ENCODE measurements around the gene PPIP5K2. TPM values are rescaled to one million over a fixed set of nuclear protein-coding genes. Genes with fewer than 3 reads are reported as not detected.

Gene PPIP5K2
- polyA plus RNA-seq, 2 donors: 10.5 to 15.1 TPM

DNA sequence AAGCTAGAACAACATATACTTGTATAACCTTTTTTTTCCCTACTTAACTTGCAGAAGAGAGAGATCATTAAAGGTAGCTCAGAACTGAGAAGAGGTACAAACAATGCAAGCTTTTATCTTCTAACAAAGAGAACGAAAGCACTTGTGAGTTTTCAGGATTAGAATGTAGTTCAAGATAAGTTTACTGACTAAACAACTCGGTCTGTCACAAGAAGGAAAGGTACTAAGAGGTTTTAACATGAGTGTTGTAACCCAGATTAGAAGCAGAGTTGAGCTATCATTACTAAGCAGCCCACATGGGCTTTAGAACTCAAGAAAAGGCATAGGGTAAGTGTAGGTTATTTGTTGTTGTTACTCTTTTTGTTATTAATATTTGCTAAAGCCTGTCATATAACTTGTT, 25.4 kb upstream of the PPIP5K2 start:
- no peaks in the 10 kb centered on the region for H3K27me3 ChIP-seq (ENCODE audit: control insufficient read depth in 1 of 2, insufficient read depth in 2 of 2, low read length in 2 of 2)
- H3K9me3 ChIP-seq (ENCODE audit: control insufficient read depth in 2 of 2, insufficient read depth in 1 of 2, low read depth in 1 of 2, low read length in 1 of 2): no peaks in the 10 kb centered on the region
- H3K4me1 ChIP-seq (ENCODE audit: control insufficient read depth in 2 of 2, insufficient read depth in 2 of 2, low read length in 1 of 2): no peaks in the 10 kb centered on the region
- no peak overlapping the region for H3K4me3 ChIP-seq (ENCODE audit: low read depth in 1 of 2, low read length in 2 of 2)
- no peak overlapping the region for H3K27ac ChIP-seq (ENCODE audit: low read depth in 2 of 2, low read length in 1 of 2)
- peaks cover 0 to 2% of the 10 kb centered on the region in 2 donors for H3K36me3 ChIP-seq (ENCODE audit: control insufficient read depth in 2 of 2, insufficient read depth in 2 of 2, low read length in 1 of 2)
- 75 to 77% methylated on average over 2 of the region's 2 CpGs for WGBS, 2 donors

GRCh38 chr5:103098993-103099392, 21.1 kb upstream of the PPIP5K2 start:
- Histone ChIP-seq H3K27me3 (ENCODE audit: control insufficient read depth in 1 of 2, insufficient read depth in 2 of 2, low read length in 2 of 2) (no peaks in the 10 kb centered on the region), H3K4me1 (ENCODE audit: control insufficient read depth in 2 of 2, insufficient read depth in 2 of 2, low read length in 1 of 2) (no peaks in the 10 kb centered on the region), H3K27ac (ENCODE audit: low read depth in 2 of 2, low read length in 1 of 2) (no peak overlapping the region), H3K36me3 (ENCODE audit: control insufficient read depth in 2 of 2, insufficient read depth in 2 of 2, low read length in 1 of 2) (no peaks in the 10 kb centered on the region), H3K9me3 (ENCODE audit: control insufficient read depth in 2 of 2, insufficient read depth in 1 of 2, low read depth in 1 of 2, low read length in 1 of 2) (no peaks in the 10 kb centered on the region), H3K4me3 (ENCODE audit: low read depth in 1 of 2, low read length in 2 of 2) (no peak overlapping the region)
- WGBS, 2 donors: 65 to 72% methylated on average over 2 of the region's 2 CpGs

GRCh38 chr5:103101079-103101750, 18.9 kb upstream of the PPIP5K2 start:
- Histone ChIP-seq H3K4me1 (ENCODE audit: control insufficient read depth in 2 of 2, insufficient read depth in 2 of 2, low read length in 1 of 2) (no peaks in the 10 kb centered on the region), H3K36me3 (ENCODE audit: control insufficient read depth in 2 of 2, insufficient read depth in 2 of 2, low read length in 1 of 2) (no peaks in the 10 kb centered on the region), H3K27me3 (ENCODE audit: control insufficient read depth in 1 of 2, insufficient read depth in 2 of 2, low read length in 2 of 2) (no peaks in the 10 kb centered on the region), H3K4me3 (ENCODE audit: low read depth in 1 of 2, low read length in 2 of 2) (no peak overlapping the region), H3K27ac (ENCODE audit: low read depth in 2 of 2, low read length in 1 of 2) (no peak overlapping the region), H3K9me3 (ENCODE audit: control insufficient read depth in 2 of 2, insufficient read depth in 1 of 2, low read depth in 1 of 2, low read length in 1 of 2) (no peaks in the 10 kb centered on the region)
- 89 to 92% methylated on average over 6 of the region's 6 CpGs for WGBS, 2 donors

GRCh38 chr5:103102234-103102633, 17.9 kb upstream of the PPIP5K2 start:
- no peaks in the 10 kb centered on the region for H3K36me3 ChIP-seq (ENCODE audit: control insufficient read depth in 2 of 2, insufficient read depth in 2 of 2, low read length in 1 of 2)
- 83 to 86% methylated on average over 1 of the region's 1 CpG for WGBS, 2 donors

DNA sequence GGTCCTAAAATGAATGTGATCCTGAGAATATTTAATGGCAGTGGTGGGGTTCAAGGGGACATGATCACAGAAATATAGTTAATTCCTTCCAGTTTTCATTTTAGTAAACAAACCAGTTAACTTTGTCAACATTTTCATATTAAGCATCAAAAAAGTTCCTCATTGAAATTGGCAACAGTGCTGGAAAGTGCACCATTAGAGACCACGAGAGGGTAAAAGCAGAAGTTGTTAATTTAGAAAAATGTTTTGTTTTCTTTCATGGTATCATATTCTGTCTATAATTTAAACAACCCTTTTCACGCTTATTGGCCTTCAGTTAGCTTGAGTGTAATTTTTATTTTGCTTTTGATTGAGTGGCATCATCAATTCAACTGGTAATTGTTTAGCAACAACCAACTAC, 12.0 kb upstream of the PPIP5K2 start:
- H3K36me3 ChIP-seq (ENCODE audit: control insufficient read depth in 2 of 2, insufficient read depth in 2 of 2, low read length in 1 of 2): no peaks in the 10 kb centered on the region
- WGBS, 2 donors: 51 to 90% methylated on average over 2 of the region's 2 CpGs
- no peaks in the 10 kb centered on the region for H3K9me3 ChIP-seq (ENCODE audit: control insufficient read depth in 2 of 2, insufficient read depth in 1 of 2, low read depth in 1 of 2, low read length in 1 of 2)
- no peaks in the 10 kb centered on the region for H3K27me3 ChIP-seq (ENCODE audit: control insufficient read depth in 1 of 2, insufficient read depth in 2 of 2, low read length in 2 of 2)
- H3K4me3 ChIP-seq (ENCODE audit: low read depth in 1 of 2, low read length in 2 of 2): no peak overlapping the region
- no peaks in the 10 kb centered on the region for H3K4me1 ChIP-seq (ENCODE audit: control insufficient read depth in 2 of 2, insufficient read depth in 2 of 2, low read length in 1 of 2)
- H3K27ac ChIP-seq (ENCODE audit: low read depth in 2 of 2, low read length in 1 of 2): no peak overlapping the region

More at GRCh38 chr5:103102234-103102633, 17.9 kb upstream of the PPIP5K2 start:
- no peaks in the 10 kb centered on the region for H3K4me1 ChIP-seq (ENCODE audit: control insufficient read depth in 2 of 2, insufficient read depth in 2 of 2, low read length in 1 of 2)
- H3K27me3 ChIP-seq (ENCODE audit: control insufficient read depth in 1 of 2, insufficient read depth in 2 of 2, low read length in 2 of 2): no peaks in the 10 kb centered on the region
- H3K27ac ChIP-seq (ENCODE audit: low read depth in 2 of 2, low read length in 1 of 2): no peak overlapping the region
- H3K9me3 ChIP-seq (ENCODE audit: control insufficient read depth in 2 of 2, insufficient read depth in 1 of 2, low read depth in 1 of 2, low read length in 1 of 2): no peaks in the 10 kb centered on the region
- no peak overlapping the region for H3K4me3 ChIP-seq (ENCODE audit: low read depth in 1 of 2, low read length in 2 of 2)

DNA sequence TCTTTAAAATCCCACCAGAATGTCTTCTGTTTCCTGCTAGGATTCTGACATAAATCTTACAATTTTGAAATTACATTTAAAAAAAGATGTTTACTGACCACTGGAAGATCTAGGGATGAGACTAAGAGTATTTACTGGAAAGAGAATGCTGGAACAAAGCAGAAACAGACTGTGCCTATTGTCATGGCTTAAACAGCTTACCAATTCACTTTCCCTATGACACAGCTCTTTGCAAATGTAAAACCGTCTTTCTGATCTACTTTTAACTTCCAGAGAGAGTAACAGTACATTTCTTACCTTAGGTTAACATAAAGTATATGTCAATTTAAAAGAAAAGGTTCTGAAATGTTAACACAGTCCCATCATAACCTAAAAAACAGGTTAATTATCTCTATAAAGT, 10.8 kb upstream of the PPIP5K2 start:
- Histone ChIP-seq H3K27me3 (ENCODE audit: control insufficient read depth in 1 of 2, insufficient read depth in 2 of 2, low read length in 2 of 2) (no peaks in the 10 kb centered on the region), H3K4me3 (ENCODE audit: low read depth in 1 of 2, low read length in 2 of 2) (no peak overlapping the region), H3K9me3 (ENCODE audit: control insufficient read depth in 2 of 2, insufficient read depth in 1 of 2, low read depth in 1 of 2, low read length in 1 of 2) (no peaks in the 10 kb centered on the region), H3K27ac (ENCODE audit: low read depth in 2 of 2, low read length in 1 of 2) (no peak overlapping the region), H3K36me3 (ENCODE audit: control insufficient read depth in 2 of 2, insufficient read depth in 2 of 2, low read length in 1 of 2) (no peaks in the 10 kb centered on the region), H3K4me1 (ENCODE audit: control insufficient read depth in 2 of 2, insufficient read depth in 2 of 2, low read length in 1 of 2) (no peaks in the 10 kb centered on the region)
- 72 to 90% methylated on average over 1 of the region's 1 CpG for WGBS, 2 donors

DNA sequence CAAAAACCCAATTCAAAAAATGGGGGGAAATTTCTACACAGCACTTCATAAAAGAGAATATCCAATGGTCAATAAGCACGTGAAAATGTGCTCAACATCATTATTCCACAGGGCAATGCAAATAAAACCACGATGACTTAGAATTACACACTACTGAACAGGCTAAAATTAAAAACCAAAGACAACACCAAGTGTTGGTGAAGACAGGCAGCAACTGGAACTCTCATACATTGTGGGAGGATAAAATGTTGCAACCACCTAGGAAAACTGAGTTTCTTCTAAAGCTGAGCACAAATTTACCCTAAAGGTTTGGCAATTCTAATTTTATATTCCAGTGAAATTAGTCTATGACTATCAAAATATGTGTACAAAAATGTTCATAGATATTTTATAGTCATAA, 9.7 kb upstream of the PPIP5K2 start:
- 95 to 97% methylated on average over 2 of the region's 2 CpGs for WGBS, 2 donors
- H3K9me3 ChIP-seq (ENCODE audit: control insufficient read depth in 2 of 2, insufficient read depth in 1 of 2, low read depth in 1 of 2, low read length in 1 of 2): no peaks in the 10 kb centered on the region
- no peaks in the 10 kb centered on the region for H3K4me1 ChIP-seq (ENCODE audit: control insufficient read depth in 2 of 2, insufficient read depth in 2 of 2, low read length in 1 of 2)
- no peak overlapping the region for H3K27ac ChIP-seq (ENCODE audit: low read depth in 2 of 2, low read length in 1 of 2)
- no peaks in the 10 kb centered on the region for H3K36me3 ChIP-seq (ENCODE audit: control insufficient read depth in 2 of 2, insufficient read depth in 2 of 2, low read length in 1 of 2)
- no peak overlapping the region for H3K4me3 ChIP-seq (ENCODE audit: low read depth in 1 of 2, low read length in 2 of 2)
- H3K27me3 ChIP-seq (ENCODE audit: control insufficient read depth in 1 of 2, insufficient read depth in 2 of 2, low read length in 2 of 2): no peaks in the 10 kb centered on the region

GRCh38 chr5:103111468-103111867, 8.6 kb upstream of the PPIP5K2 start:
- H3K4me3 ChIP-seq (ENCODE audit: low read depth in 1 of 2, low read length in 2 of 2): no peak overlapping the region
- no peaks in the 10 kb centered on the region for H3K27me3 ChIP-seq (ENCODE audit: control insufficient read depth in 1 of 2, insufficient read depth in 2 of 2, low read length in 2 of 2)
- H3K9me3 ChIP-seq (ENCODE audit: control insufficient read depth in 2 of 2, insufficient read depth in 1 of 2, low read depth in 1 of 2, low read length in 1 of 2): no peaks in the 10 kb centered on the region
- H3K27ac ChIP-seq (ENCODE audit: low read depth in 2 of 2, low read length in 1 of 2): no peak overlapping the region
- H3K36me3 ChIP-seq (ENCODE audit: control insufficient read depth in 2 of 2, insufficient read depth in 2 of 2, low read length in 1 of 2): no peaks in the 10 kb centered on the region
- no peaks in the 10 kb centered on the region for H3K4me1 ChIP-seq (ENCODE audit: control insufficient read depth in 2 of 2, insufficient read depth in 2 of 2, low read length in 1 of 2)
- WGBS, 2 donors: 75 to 78% methylated on average over 2 of the region's 2 CpGs

DNA sequence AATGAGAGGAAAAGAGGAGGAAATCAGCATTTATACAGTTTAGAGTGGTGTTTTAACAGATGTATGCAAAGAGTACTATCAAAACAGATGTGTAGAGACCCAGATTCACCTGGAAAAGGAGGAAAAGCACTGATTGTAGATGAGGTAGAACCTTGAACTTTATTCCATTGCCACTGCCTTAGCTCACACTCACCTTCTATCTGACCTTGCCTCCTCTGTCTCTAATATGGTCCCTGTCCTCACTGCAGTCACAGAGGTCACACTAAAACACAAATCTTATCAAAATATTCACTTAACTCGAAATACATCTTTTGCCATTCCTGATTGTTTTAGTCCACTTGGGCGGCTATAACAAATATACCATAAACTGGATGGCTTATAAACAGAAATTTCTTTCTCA, 7.2 kb upstream of the PPIP5K2 start:
- 93 to 95% methylated on average over 2 of the region's 2 CpGs for WGBS, 2 donors
- Histone ChIP-seq H3K27ac (ENCODE audit: low read depth in 2 of 2, low read length in 1 of 2) (no peak overlapping the region), H3K27me3 (ENCODE audit: control insufficient read depth in 1 of 2, insufficient read depth in 2 of 2, low read length in 2 of 2) (no peaks in the 10 kb centered on the region), H3K36me3 (ENCODE audit: control insufficient read depth in 2 of 2, insufficient read depth in 2 of 2, low read length in 1 of 2) (no peaks in the 10 kb centered on the region), H3K9me3 (ENCODE audit: control insufficient read depth in 2 of 2, insufficient read depth in 1 of 2, low read depth in 1 of 2, low read length in 1 of 2) (no peaks in the 10 kb centered on the region), H3K4me1 (ENCODE audit: control insufficient read depth in 2 of 2, insufficient read depth in 2 of 2, low read length in 1 of 2) (no peaks in the 10 kb centered on the region), H3K4me3 (ENCODE audit: low read depth in 1 of 2, low read length in 2 of 2) (no peak overlapping the region)

DNA sequence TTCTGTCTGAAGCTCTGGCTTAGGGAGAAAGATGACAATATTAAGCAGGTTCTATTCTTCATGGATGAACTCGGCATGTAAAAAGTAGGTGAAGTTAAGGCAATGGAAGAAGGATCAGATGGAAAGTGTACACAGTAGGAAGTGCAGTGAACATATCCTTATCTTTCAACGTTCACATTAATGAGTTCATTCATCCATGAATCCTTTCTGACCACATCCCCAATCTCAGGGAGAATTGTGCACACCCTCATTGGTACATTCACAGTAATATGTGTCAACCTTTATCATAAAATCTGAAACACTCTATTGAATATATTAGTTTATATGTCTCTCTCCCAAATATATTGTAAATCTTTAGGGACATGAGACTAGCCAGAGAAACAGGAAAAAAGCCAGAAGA, 5.7 kb upstream of the PPIP5K2 start:
- no peaks in the 10 kb centered on the region for H3K4me1 ChIP-seq (ENCODE audit: control insufficient read depth in 2 of 2, insufficient read depth in 2 of 2, low read length in 1 of 2)
- H3K36me3 ChIP-seq (ENCODE audit: control insufficient read depth in 2 of 2, insufficient read depth in 2 of 2, low read length in 1 of 2): no peaks in the 10 kb centered on the region
- no peaks in the 10 kb centered on the region for H3K9me3 ChIP-seq (ENCODE audit: control insufficient read depth in 2 of 2, insufficient read depth in 1 of 2, low read depth in 1 of 2, low read length in 1 of 2)
- no peak overlapping the region for H3K4me3 ChIP-seq (ENCODE audit: low read depth in 1 of 2, low read length in 2 of 2)
- no peaks in the 10 kb centered on the region for H3K27me3 ChIP-seq (ENCODE audit: control insufficient read depth in 1 of 2, insufficient read depth in 2 of 2, low read length in 2 of 2)
- 86 to 88% methylated on average over 2 of the region's 2 CpGs for WGBS, 2 donors
- no peak overlapping the region for H3K27ac ChIP-seq (ENCODE audit: low read depth in 2 of 2, low read length in 1 of 2)
